Suprapubic skin (tissue), 4 donors: ENCODE results near the gene NARS2. TPM values are rescaled to one million over a fixed set of nuclear protein-coding genes. Genes with fewer than 3 reads are reported as not detected.

ENCODE experiments used
- DNase-seq, 2 donors: peaks; one replicate each; pipeline ENCODE4 v3.0.0-alpha.2; 2019; ENCODE audit warnings: low spot score in 2 of 2
- H3K27ac ChIP-seq: fragments of 200-600 bp; sonication (generic); one replicate; pipeline ENCODE4 v1.5.1; 2019
- H3K27me3 ChIP-seq: fragments of 200-600 bp; sonication (generic); one replicate; pipeline ENCODE4 v1.5.1; 2019
- H3K36me3 ChIP-seq: fragments of 200-600 bp; sonication (generic); one replicate; pipeline ENCODE4 v1.5.1; 2019
- H3K4me1 ChIP-seq: fragments of 200-600 bp; sonication (generic); one replicate; pipeline ENCODE4 v1.5.1; 2019
- H3K4me3 ChIP-seq: fragments of 200-600 bp; sonication (generic); one replicate; pipeline ENCODE4 v1.5.1; 2019; ENCODE audit warnings: mild to moderate bottlenecking
- H3K9me3 ChIP-seq: fragments of 200-600 bp; sonication (generic); one replicate; pipeline ENCODE4 v1.5.1; 2019
- EP300 ChIP-seq: sonication (generic); formaldehyde crosslinking; IDR thresholded peaks from one replicate; pipeline ENCODE4 v1.6.1; 2017; ENCODE audit warnings: antibody characterized with exemption
- POLR2A ChIP-seq, 2 donors: fragments of 450-650 bp; IDR thresholded peaks; one replicate each; pipeline ENCODE4 v1.6.1; 2017; ENCODE audit warnings: antibody characterized with exemption in 2 of 2, mild to moderate bottlenecking in 2 of 2, moderate library complexity in 2 of 2
- POLR2AphosphoS5 ChIP-seq, 3 donors: sonication (generic); formaldehyde crosslinking; IDR thresholded peaks; one replicate each; pipeline ENCODE4 v1.6.1; 2017; ENCODE audit warnings: antibody characterized with exemption in 3 of 3
- WGBS: methylation state at CpG from one replicate; pipeline ENCODE4 v1.1.5; 2018; 5-methylcytosine and 5-hydroxymethylcytosine counted together
- total RNA-seq, 4 donors: library from RNA; depleted of rRNA; stranded (reverse); fragments of >200 nt; gene quantifications; one replicate each; pipeline ENCODE4 v1.1.0, GENCODE V29; 2016
- TF ChIP-seq, protein P1 (sequence below), 2 donors: fragments of 200-600 bp in 1 of 2; fragments of 450-650 bp in 1 of 2; sonication (generic) in 1 of 2; IDR thresholded peaks; one replicate each; pipeline ENCODE4 v1.5.1; 2016 to 2019; ENCODE audit warnings: antibody characterized with exemption in 2 of 2, mild to moderate bottlenecking in 1 of 2, moderate library complexity in 1 of 2

Gene NARS2
- total RNA-seq, 4 donors from 2014 or later: 10.9 to 14.7 (median 14.7) TPM

DNA sequence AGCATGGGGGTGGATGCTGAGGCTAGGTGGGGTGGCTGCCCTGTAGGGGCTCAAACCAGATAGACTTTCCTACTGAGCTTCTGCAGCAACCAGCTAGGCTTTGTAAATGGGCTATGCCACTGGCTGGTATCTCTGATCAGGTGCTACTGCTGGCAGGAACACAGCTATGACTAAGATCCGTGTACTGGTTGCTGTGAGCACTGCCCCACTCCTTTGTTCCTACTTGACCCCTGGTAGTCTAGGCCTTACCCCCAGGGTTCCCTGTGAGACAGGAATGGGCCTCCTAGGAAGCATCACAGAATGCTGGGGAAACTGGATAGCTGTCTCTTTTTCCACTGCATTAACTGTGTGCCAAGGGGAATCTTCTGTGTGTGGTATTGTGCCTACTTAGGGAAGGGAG lies 98.6 kb downstream of the NARS2 start:
- H3K4me1 ChIP-seq: no peaks in the 10 kb centered on the region
- no peak for DNase-seq
- H3K27me3 ChIP-seq: no peaks in the 10 kb centered on the region
- TF ChIP-seq POLR2AphosphoS5 (IDR thresholded peaks at IDR 0.05): no peak
- TF ChIP-seq EP300: no peak
- TF ChIP-seq, protein P1, sequence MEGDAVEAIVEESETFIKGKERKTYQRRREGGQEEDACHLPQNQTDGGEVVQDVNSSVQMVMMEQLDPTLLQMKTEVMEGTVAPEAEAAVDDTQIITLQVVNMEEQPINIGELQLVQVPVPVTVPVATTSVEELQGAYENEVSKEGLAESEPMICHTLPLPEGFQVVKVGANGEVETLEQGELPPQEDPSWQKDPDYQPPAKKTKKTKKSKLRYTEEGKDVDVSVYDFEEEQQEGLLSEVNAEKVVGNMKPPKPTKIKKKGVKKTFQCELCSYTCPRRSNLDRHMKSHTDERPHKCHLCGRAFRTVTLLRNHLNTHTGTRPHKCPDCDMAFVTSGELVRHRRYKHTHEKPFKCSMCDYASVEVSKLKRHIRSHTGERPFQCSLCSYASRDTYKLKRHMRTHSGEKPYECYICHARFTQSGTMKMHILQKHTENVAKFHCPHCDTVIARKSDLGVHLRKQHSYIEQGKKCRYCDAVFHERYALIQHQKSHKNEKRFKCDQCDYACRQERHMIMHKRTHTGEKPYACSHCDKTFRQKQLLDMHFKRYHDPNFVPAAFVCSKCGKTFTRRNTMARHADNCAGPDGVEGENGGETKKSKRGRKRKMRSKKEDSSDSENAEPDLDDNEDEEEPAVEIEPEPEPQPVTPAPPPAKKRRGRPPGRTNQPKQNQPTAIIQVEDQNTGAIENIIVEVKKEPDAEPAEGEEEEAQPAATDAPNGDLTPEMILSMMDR (IDR thresholded peaks at IDR 0.05): no peak
- no peak for TF ChIP-seq POLR2A (IDR thresholded peaks at IDR 0.05)
- no peaks in the 10 kb centered on the region for H3K9me3 ChIP-seq
- H3K27ac ChIP-seq: no peak overlapping the region
- no peaks in the 10 kb centered on the region for H3K36me3 ChIP-seq
- WGBS: 86% methylated on average over 1 of the region's 1 CpG
- H3K4me3 ChIP-seq: no peak overlapping the region

DNA sequence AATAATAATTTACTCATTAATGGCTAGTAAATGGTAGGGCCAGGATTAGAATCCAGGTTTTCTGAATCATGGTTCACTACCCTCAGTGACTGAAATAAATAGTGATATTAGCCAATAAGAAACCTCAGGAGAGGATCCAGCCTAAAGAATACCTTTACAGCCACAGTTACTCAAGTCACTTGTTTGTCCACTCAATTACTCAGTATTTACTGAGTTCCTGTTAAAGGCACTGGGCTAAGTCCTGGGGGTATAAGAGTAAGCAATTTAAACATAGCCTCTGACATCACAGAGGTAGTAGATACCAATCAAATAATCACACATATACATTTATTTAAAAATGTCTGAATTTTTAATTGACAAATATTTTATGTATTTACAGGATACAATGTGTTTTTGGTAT lies 100.2 kb downstream of the NARS2 start:
- H3K4me1 ChIP-seq: no peaks in the 10 kb centered on the region
- no peaks in the 10 kb centered on the region for H3K27me3 ChIP-seq
- H3K9me3 ChIP-seq: no peaks in the 10 kb centered on the region
- H3K4me3 ChIP-seq: no peak overlapping the region
- H3K36me3 ChIP-seq: no peaks in the 10 kb centered on the region
- TF ChIP-seq, protein P1 (IDR thresholded peaks at IDR 0.05): no peak
- TF ChIP-seq POLR2AphosphoS5 (IDR thresholded peaks at IDR 0.05) (no peak), EP300 (no peak), POLR2A (IDR thresholded peaks at IDR 0.05) (no peak)
- no peak for DNase-seq
- no peak overlapping the region for H3K27ac ChIP-seq

DNA sequence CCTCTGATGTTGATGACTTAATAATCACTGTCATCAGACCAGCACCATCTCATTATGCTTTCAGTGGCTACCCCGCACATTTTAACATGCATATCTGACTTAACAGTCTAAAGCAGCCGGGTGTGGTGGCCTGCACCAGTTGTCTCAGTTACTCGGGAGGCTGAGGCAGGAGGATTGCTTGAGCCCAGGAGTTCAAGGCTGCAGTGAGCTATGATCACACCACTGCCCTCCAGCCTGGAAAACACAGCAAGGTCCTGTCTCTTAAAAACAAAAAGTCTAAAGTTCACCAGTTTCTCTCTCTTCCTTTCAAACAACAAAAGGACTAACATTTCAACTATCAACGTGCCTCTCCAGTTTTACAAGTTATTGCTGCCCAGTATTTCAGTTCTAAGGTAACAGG lies 101.8 kb downstream of the NARS2 start:
- Histone ChIP-seq H3K36me3 (no peaks in the 10 kb centered on the region), H3K27ac (no peak overlapping the region), H3K27me3 (no peaks in the 10 kb centered on the region), H3K4me1 (no peaks in the 10 kb centered on the region), H3K9me3 (no peaks in the 10 kb centered on the region), H3K4me3 (no peak overlapping the region)
- TF ChIP-seq POLR2A (IDR thresholded peaks at IDR 0.05): no peak
- TF ChIP-seq EP300: no peak
- TF ChIP-seq POLR2AphosphoS5 (IDR thresholded peaks at IDR 0.05): no peak
- no peak for DNase-seq
- 98% methylated on average over 4 of the region's 4 CpGs for WGBS

DNA sequence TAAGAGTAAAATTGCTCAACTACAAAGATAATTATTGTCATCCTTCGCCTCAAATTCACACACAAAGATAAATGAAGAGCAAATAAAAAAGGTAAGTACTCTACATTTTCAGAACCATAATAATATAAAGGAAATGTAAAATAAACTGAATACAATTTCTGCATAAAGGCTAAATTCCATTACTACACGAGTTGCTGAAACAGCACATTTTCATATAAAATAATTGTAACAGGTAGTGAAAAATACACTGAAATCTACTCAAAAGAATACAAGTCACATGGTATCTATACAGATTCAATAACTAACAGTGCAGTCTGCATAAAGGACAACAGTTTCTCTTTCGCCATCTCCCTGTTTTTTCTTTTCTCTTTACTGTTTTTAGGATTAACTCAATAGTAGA lies 102.3 kb downstream of the NARS2 start:
- H3K36me3 ChIP-seq: no peaks in the 10 kb centered on the region
- DNase-seq: no peak
- no peaks in the 10 kb centered on the region for H3K4me1 ChIP-seq
- no peaks in the 10 kb centered on the region for H3K27me3 ChIP-seq
- no peak overlapping the region for H3K27ac ChIP-seq
- H3K4me3 ChIP-seq: no peak overlapping the region
- 91% methylated on average over 3 of the region's 3 CpGs for WGBS
- TF ChIP-seq POLR2A (IDR thresholded peaks at IDR 0.05) (no peak), POLR2AphosphoS5 (IDR thresholded peaks at IDR 0.05) (no peak), EP300 (no peak)
- TF ChIP-seq, protein P1 (IDR thresholded peaks at IDR 0.05): no peak
- H3K9me3 ChIP-seq: no peaks in the 10 kb centered on the region

DNA sequence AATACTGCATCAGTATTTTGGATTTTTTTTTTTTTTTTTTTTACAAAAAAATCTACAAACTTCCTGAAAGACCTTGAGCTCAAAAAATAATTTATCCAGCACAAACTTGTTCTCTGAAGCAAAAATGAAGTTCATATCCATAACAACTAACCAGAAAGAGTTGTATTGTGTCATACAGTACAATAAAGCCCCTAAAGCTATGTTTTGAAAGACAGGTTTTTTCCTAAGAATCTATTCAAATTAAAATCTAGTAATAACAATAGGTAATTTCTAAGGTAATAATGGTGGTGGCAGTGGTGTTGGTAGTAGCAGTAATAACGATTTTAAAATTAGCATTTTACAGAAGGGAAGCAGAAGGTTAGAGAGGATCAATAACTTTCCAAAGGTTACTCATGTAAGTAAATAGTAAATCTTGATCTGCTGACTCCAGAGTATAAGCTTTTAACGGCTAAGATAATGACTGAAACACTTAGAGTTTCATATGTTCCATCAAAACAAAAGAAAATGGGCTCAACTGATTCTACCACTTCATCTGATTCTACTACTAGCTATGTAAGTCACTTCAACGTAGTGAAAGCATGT lies 103.7 kb downstream of the NARS2 start:
- Histone ChIP-seq H3K4me3 (no peak overlapping the region), H3K27me3 (no peaks in the 10 kb centered on the region), H3K27ac (no peak overlapping the region), H3K4me1 (no peaks in the 10 kb centered on the region), H3K9me3 (no peaks in the 10 kb centered on the region), H3K36me3 (no peaks in the 10 kb centered on the region)
- 82% methylated on average over 3 of the region's 3 CpGs for WGBS
- no peak for DNase-seq
- no peak for TF ChIP-seq POLR2A (IDR thresholded peaks at IDR 0.05)
- no peak for TF ChIP-seq EP300
- no peak for TF ChIP-seq POLR2AphosphoS5 (IDR thresholded peaks at IDR 0.05)
- TF ChIP-seq, protein P1 (IDR thresholded peaks at IDR 0.05): no peak

DNA sequence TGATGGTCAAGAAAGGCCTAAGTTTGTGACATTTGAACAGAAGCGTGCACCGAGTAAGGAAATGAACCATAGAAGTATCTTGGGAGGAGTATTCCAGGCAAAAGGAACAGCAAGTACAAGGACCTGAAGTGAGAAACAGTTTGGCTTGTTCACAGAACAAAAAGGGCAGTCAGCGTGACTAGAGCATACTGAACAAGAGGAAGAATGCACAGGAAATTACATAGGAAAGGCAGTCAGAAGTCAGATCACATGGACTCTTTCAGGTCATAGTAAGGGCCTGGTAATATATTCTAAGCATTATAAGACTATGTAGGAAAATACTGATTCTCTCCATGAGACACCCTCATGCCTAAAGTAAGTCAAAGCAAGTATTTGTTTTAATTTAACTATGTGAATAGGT lies 104.8 kb downstream of the NARS2 start:
- H3K4me3 ChIP-seq: no peak overlapping the region
- H3K4me1 ChIP-seq: no peaks in the 10 kb centered on the region
- no peak for TF ChIP-seq POLR2AphosphoS5 (IDR thresholded peaks at IDR 0.05)
- TF ChIP-seq EP300: no peak
- TF ChIP-seq, protein P1 (IDR thresholded peaks at IDR 0.05): no peak
- TF ChIP-seq POLR2A (IDR thresholded peaks at IDR 0.05): no peak
- H3K36me3 ChIP-seq: peaks cover 5% of the 10 kb centered on the region
- H3K27me3 ChIP-seq: no peaks in the 10 kb centered on the region
- DNase-seq: no peak
- no peaks in the 10 kb centered on the region for H3K9me3 ChIP-seq
- no peak overlapping the region for H3K27ac ChIP-seq
- 88% methylated on average over 3 of the region's 3 CpGs for WGBS
